H7 (cell line): Measurements from ENCODE around the gene KCNIP4. TPM values are rescaled to one million over a fixed set of nuclear protein-coding genes. Genes with fewer than 3 reads are reported as not detected.

Experiments used
- DNase-seq: peaks from one replicate; pipeline ENCODE4 v3.0.0; 2012
- H3K27me3 ChIP-seq: 2 replicates; pipeline ENCODE4 v1.6.0; 2011; ENCODE audit warnings: mild to moderate bottlenecking, low read length; ENCODE audit not compliant: control insufficient read depth, insufficient read depth
- H3K36me3 ChIP-seq: replicated peaks from 2 replicates; pipeline ENCODE4 v1.5.1; 2011; ENCODE audit warnings: low read length; ENCODE audit not compliant: control insufficient read depth, insufficient read depth
- H3K4me3 ChIP-seq: 2 replicates; pipeline ENCODE4 v1.5.1; 2011; ENCODE audit warnings: low read depth, mild to moderate bottlenecking, control low read depth, low read length, moderate library complexity; ENCODE audit not compliant: insufficient read depth
- total RNA-seq: library from RNA; depleted of rRNA; stranded (reverse); fragments of >200 nt; shearing (Covaris generic); gene quantifications from 2 replicates; pipeline ENCODE4 v1.2.3, GENCODE V29; 2014

Gene KCNIP4
- total RNA-seq, 1 experiment from 2014 or later = not detected

GRCh38 chr4:21790438-21791029 is 158.0 kb downstream of the KCNIP4 start:
- no peaks in the 10 kb centered on the region for H3K36me3 ChIP-seq
- no peak for DNase-seq
- no peaks in the 10 kb centered on the region for H3K27me3 ChIP-seq
- no peak overlapping the region for H3K4me3 ChIP-seq

- no peak overlapping the region for H3K4me3 ChIP-seq
- DNase-seq = no peak
- H3K27me3 ChIP-seq = no peaks in the 10 kb centered on the region
- no peaks in the 10 kb centered on the region for H3K36me3 ChIP-seq
These were observed 168.4 kb downstream of the KCNIP4 start for GRCh38 chr4:21780148-21780547.

GRCh38 chr4:21778702-21779101 is 169.9 kb downstream of the KCNIP4 start:
- H3K4me3 ChIP-seq = no peak overlapping the region
- H3K36me3 ChIP-seq = no peaks in the 10 kb centered on the region
- no peak for DNase-seq
- no peaks in the 10 kb centered on the region for H3K27me3 ChIP-seq

- H3K27me3 ChIP-seq = no peaks in the 10 kb centered on the region
- no peak for DNase-seq
- H3K36me3 ChIP-seq = no peaks in the 10 kb centered on the region
- no peak overlapping the region for H3K4me3 ChIP-seq
These were observed 172.9 kb downstream of the KCNIP4 start for GRCh38 chr4:21775703-21776102.

DNA sequence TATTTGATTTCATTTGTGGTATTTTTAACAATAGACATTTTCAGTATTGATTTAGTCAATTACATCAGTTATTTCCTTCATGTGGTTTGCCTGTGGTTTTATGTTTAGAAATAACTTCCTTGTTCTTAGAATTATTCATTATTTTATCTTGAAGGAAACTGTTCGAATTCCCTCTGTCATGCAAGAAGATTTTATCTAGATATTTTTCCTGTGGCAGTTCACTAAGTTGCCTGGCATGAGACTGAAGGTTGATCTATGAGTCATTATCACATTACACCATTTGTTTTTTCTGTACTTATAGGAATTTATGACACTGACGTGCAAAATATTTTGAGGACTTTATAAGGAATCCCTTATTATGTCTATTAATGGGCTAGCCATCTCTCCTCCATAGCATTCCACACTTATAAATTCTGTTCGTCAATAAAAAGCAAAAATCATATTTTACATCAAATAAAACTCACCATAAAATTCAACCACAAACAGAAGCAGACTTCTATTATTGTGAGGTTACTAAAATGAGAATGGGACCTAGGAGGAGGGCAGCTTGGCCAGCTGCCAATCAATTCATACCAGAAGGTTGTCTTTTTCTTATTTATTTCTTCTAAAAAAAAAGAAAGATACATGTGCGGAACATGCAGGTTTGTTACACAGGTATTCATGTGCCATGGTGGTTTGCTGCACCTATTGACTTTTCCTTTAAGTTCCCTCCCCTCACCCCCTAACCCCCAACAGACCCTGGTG is 179.0 kb downstream of the KCNIP4 start:
- H3K36me3 ChIP-seq = no peaks in the 10 kb centered on the region
- no peak overlapping the region for H3K4me3 ChIP-seq
- no peak for DNase-seq
- H3K27me3 ChIP-seq = no peaks in the 10 kb centered on the region

GRCh38 chr4:21768349-21769310 is 179.9 kb downstream of the KCNIP4 start:
- DNase-seq = peak; percentile 25
- H3K4me3 ChIP-seq = no peak overlapping the region
- no peaks in the 10 kb centered on the region for H3K36me3 ChIP-seq
- no peaks in the 10 kb centered on the region for H3K27me3 ChIP-seq

GRCh38 chr4:21765810-21766407 is 182.7 kb downstream of the KCNIP4 start:
- Histone ChIP-seq H3K27me3 (no peaks in the 10 kb centered on the region), H3K4me3 (no peak overlapping the region), H3K36me3 (no peaks in the 10 kb centered on the region)
- DNase-seq = peak; percentile 22

GRCh38 chr4:21763855-21764254 is 184.7 kb downstream of the KCNIP4 start:
- Histone ChIP-seq H3K4me3 (no peak overlapping the region), H3K27me3 (no peaks in the 10 kb centered on the region), H3K36me3 (no peaks in the 10 kb centered on the region)
- DNase-seq = no peak

GRCh38 chr4:21757248-21757647 is 191.3 kb downstream of the KCNIP4 start:
- DNase-seq = no peak
- Histone ChIP-seq H3K27me3 (no peaks in the 10 kb centered on the region), H3K4me3 (no peak overlapping the region), H3K36me3 (no peaks in the 10 kb centered on the region)

DNA sequence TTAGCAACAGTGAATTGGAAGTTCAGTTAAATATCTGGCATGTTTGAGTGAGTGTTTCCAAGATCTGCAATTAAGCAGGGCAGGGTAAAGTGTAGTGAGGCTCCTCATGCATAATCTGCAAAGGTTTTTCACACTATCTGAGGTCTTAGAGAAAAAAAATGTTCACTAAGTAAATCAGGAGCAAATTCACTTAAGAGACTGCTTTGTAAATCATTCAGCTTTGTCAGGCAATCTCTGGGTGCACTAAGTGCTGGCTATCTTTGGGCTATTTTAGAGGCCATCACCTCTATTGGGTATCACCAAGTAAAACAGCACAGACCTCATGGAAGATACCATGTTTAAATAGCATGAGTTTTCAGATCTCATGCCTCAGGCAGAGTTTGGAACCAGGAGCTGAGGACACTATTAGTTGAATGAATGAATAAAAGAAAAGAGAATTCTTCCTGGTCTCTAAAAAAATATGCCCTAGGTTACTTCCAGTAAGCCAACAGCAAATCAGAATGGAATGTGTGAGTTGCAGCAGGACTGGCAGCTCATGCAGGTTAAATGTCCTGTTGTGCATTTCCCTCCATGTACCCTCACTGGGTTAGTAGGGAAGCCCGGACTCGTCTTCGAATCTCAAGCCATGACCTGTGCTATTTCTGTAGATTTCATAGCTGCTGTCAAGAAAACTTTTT is 195.3 kb downstream of the KCNIP4 start:
- H3K27me3 ChIP-seq = no peaks in the 10 kb centered on the region
- DNase-seq = no peak

DNA sequence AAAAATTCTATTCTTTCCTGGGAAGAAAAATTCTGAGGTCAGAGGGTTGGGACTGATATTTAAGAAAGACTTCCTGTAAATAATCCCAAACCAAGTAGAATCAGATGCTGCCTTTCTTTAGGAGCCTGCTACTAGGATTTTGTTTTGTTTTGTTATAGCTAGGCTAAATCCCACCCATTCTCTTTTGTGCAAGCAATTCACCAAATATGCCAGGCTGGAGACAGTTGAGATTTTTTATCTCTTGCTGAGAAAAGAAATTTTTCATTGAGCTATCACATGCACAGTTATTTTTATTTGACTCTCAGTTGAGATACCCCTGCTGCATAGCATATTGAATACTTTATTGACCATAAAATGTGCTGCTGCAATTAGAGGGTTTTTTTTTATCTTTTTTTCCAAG is 196.0 kb downstream of the KCNIP4 start:
- Histone ChIP-seq H3K27me3 (no peaks in the 10 kb centered on the region), H3K4me3 (no peak overlapping the region), H3K36me3 (no peaks in the 10 kb centered on the region)
- DNase-seq = no peak

More for the DNA sequence above, 195.3 kb downstream of the KCNIP4 start:
- Histone ChIP-seq H3K36me3 (no peaks in the 10 kb centered on the region), H3K4me3 (no peak overlapping the region)

GRCh38 chr4:21749924-21750323 is 198.6 kb downstream of the KCNIP4 start:
- Histone ChIP-seq H3K36me3 (no peaks in the 10 kb centered on the region), H3K27me3 (no peaks in the 10 kb centered on the region), H3K4me3 (no peak overlapping the region)
- DNase-seq = no peak

DNA sequence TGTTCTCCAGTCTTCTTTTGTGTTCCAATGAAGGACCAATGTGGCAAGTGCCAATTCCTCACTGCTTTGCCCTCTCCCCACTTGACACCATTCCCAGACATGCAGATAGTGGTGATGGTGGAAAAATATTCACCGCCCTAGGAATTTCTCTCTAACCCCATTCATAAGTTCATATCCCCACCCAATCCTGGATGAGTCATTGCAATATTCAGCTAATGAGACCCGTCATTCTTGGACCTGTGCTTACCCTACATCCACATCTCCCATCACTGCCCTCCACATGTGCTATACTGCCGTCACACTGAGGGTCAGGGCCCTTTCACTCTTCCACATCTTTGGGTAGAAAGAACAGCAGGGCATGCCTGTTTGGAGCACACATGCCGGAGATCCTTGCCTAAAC is 199.2 kb downstream of the KCNIP4 start:
- no peaks in the 10 kb centered on the region for H3K27me3 ChIP-seq
- no peak overlapping the region for H3K4me3 ChIP-seq
- no peak for DNase-seq
- no peaks in the 10 kb centered on the region for H3K36me3 ChIP-seq

- Histone ChIP-seq H3K4me3 (no peak overlapping the region), H3K36me3 (no peaks in the 10 kb centered on the region)
- no peak for DNase-seq
These were observed 204.5 kb downstream of the KCNIP4 start for GRCh38 chr4:21744046-21744445.

More at GRCh38 chr4:21744046-21744445, 204.5 kb downstream of the KCNIP4 start:
- no peaks in the 10 kb centered on the region for H3K27me3 ChIP-seq
